Effector memory CD4-positive, alpha-beta T cell (primary cell): Measurements from ENCODE around the gene ST6GALNAC1.

Experiments used
- DNase-seq, 3 donors: peaks; one replicate each; pipeline ENCODE4 v3.0.0-alpha.2; 2020
- H3K27ac ChIP-seq: 2 replicates; pipeline ENCODE4 v1.7.0; 2013; ENCODE audit warnings: mild to moderate bottlenecking, low read length, moderate library complexity; ENCODE audit not compliant: insufficient read depth, poor library complexity, severe bottlenecking
- H3K27me3 ChIP-seq: replicated peaks from 2 replicates; pipeline ENCODE4 v1.7.0; 2013; ENCODE audit warnings: mild to moderate bottlenecking, low read length; ENCODE audit not compliant: insufficient read depth, control insufficient read depth, poor library complexity, severe bottlenecking
- H3K36me3 ChIP-seq: 2 replicates; pipeline ENCODE4 v1.7.0; 2013; ENCODE audit warnings: mild to moderate bottlenecking, low read length, moderate library complexity; ENCODE audit not compliant: control insufficient read depth, insufficient read depth
- H3K4me1 ChIP-seq: 2 replicates; pipeline ENCODE4 v1.7.0; 2013; ENCODE audit warnings: low read length, mild to moderate bottlenecking; ENCODE audit not compliant: control insufficient read depth, insufficient read depth, poor library complexity, severe bottlenecking
- H3K4me3 ChIP-seq: 2 replicates; pipeline ENCODE4 v1.7.0; 2013; ENCODE audit warnings: low read length, low read depth, mild to moderate bottlenecking; ENCODE audit not compliant: insufficient read depth, poor library complexity, severe bottlenecking
- H3K9me3 ChIP-seq: 2 replicates; pipeline ENCODE4 v1.7.0; 2013; ENCODE audit warnings: mild to moderate bottlenecking, low read length, moderate library complexity; ENCODE audit not compliant: control insufficient read depth

The ST6GALNAC1 gene

DNA sequence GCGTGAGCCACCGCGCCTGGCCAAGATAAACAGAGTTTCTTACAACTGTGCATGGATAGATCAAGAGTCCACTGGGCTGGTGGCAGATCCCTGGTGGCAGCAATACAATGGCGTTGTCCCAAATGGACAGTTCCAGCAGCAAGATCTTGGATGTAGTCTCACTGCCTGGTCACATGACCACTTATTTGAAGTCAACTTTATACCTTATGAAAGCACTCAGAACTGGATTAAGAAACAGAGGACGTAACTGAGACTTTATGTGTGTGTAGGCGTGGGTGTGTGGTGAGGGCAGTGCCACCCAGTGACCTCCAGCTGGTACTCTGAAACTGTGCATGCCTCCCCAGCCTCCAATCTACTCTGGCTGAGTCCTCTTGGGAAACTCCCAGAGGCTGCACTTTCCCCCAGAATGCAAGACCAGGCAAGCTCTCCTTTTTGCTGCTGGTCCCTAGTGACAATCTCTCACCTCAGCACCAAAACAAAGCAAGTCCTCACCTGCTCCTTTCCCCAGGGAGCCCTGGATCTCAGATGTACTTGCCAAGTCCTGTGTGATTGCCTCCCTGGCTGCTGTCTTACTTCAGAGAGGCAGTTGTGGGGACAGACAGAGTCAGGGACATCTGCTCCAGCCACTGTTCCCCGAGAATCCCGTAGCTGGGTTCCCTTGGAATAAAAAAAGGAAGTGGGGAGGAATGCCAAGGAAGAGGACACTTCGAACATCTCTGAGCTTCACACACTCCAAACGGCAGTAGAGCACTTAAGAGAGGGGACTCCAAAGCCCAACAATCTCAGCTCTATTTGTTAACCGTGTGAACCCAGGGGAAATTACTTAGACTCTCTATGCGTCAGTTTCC, 46.2 kb downstream of the ST6GALNAC1 start:
- no peak for DNase-seq
- H3K27ac ChIP-seq: no peak overlapping the region

DNA sequence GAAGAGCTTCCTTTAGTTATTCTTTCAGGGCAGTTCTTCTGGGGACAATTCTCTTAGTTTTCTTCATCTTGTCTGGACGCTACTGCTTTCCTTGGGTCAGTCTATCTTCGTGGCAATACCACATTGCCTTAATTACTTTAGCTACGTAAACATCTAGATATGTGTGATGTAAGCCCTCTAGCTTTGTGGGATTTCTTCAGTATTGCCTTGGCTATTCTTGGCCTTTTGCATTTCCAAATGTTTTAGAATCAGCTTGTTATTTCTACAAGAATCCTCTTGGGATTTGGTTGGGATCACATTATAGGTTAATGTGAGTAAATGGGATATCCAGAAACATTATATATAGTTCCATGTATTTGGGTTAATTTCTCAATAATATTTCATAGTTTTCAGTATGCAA, 48.9 kb downstream of the ST6GALNAC1 start:
- H3K9me3 ChIP-seq: no peaks in the 10 kb centered on the region
- no peak for DNase-seq

More for the DNA sequence above, 46.2 kb downstream of the ST6GALNAC1 start:
- Histone ChIP-seq H3K36me3 (no peaks in the 10 kb centered on the region), H3K9me3 (no peaks in the 10 kb centered on the region), H3K4me1 (peaks cover 7% of the 10 kb centered on the region), H3K4me3 (no peak overlapping the region), H3K27me3 (no peaks in the 10 kb centered on the region)

DNA sequence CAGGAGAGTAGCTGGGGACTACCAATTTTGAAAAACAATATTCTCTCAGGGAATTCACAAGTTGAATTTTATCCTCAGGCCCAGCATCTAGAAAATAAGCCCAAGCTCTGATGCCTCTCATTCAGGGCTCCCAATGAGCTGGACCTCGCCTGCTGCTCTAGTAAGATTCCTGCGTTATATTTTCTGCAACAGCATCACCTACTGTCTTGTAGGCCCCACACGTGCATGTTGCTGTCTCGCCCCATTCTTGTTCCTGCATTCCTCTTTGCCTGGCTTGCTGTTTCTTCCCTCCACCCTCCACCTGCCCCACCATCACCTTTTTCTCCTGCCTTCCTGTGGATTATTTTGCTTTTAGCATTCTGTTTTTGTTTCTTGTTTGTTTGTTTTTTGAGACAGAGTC, 49.6 kb downstream of the ST6GALNAC1 start:
- Histone ChIP-seq H3K27me3 (no peaks in the 10 kb centered on the region), H3K9me3 (no peaks in the 10 kb centered on the region), H3K36me3 (no peaks in the 10 kb centered on the region), H3K27ac (no peak overlapping the region), H3K4me1 (no peaks in the 10 kb centered on the region), H3K4me3 (no peak overlapping the region)
- no peak for DNase-seq

More for the DNA sequence above, 48.9 kb downstream of the ST6GALNAC1 start:
- H3K27ac ChIP-seq: no peak overlapping the region
- no peaks in the 10 kb centered on the region for H3K27me3 ChIP-seq
- H3K4me3 ChIP-seq: no peak overlapping the region
- H3K36me3 ChIP-seq: no peaks in the 10 kb centered on the region
- no peaks in the 10 kb centered on the region for H3K4me1 ChIP-seq

DNA sequence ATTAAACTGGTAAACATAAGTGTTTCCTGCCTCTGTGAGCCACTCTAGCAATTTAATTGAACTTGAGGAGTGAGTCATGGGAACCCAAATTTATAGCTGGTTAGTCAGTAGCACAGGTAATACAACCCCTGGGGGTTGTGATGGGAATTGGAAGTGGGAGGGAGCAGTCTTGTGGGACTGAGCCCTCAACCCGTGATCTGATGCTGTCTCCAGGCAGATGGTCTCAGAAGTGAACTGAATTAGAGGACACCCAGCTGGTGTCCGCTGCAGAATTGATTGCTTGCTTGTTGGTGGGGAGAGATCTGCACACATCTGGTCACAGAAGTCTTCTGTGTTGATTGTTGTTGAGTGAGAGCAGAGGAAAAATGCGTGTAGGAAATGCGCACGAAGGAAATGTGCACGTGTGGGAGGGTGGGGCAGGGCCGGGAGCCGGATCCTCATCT, 50.2 kb downstream of the ST6GALNAC1 start:
- H3K36me3 ChIP-seq: no peaks in the 10 kb centered on the region

DNA sequence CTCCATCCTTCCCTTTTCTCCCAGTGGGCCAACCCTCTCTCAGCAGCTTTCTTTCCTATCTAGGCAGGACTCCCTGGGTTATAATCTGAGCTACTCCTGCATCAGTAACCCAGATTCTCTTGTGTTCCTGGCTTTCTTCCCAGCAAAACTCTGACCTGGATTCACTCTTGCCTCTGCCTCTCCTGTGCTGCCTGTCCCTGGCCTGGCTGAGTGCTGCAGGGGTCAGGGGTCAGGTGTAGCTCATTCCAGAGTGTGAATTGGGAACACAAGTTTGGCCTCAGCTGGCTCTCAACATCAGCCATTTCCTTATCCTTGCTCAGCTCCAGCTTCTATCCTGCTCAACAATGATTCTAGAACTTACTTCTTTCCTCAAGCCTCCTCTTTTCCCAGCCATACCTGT, 55.4 kb downstream of the ST6GALNAC1 start:
- Histone ChIP-seq H3K27me3 (peaks cover 19% of the 10 kb centered on the region), H3K4me3 (no peak overlapping the region), H3K36me3 (no peaks in the 10 kb centered on the region), H3K27ac (no peak overlapping the region), H3K9me3 (no peaks in the 10 kb centered on the region), H3K4me1 (peaks cover 19% of the 10 kb centered on the region)
- no peak for DNase-seq

More for the DNA sequence above, 50.2 kb downstream of the ST6GALNAC1 start:
- no peak for DNase-seq
- no peaks in the 10 kb centered on the region for H3K9me3 ChIP-seq
- no peak overlapping the region for H3K27ac ChIP-seq
- H3K4me3 ChIP-seq: no peak overlapping the region
- H3K27me3 ChIP-seq: no peaks in the 10 kb centered on the region
- no peaks in the 10 kb centered on the region for H3K4me1 ChIP-seq

DNA sequence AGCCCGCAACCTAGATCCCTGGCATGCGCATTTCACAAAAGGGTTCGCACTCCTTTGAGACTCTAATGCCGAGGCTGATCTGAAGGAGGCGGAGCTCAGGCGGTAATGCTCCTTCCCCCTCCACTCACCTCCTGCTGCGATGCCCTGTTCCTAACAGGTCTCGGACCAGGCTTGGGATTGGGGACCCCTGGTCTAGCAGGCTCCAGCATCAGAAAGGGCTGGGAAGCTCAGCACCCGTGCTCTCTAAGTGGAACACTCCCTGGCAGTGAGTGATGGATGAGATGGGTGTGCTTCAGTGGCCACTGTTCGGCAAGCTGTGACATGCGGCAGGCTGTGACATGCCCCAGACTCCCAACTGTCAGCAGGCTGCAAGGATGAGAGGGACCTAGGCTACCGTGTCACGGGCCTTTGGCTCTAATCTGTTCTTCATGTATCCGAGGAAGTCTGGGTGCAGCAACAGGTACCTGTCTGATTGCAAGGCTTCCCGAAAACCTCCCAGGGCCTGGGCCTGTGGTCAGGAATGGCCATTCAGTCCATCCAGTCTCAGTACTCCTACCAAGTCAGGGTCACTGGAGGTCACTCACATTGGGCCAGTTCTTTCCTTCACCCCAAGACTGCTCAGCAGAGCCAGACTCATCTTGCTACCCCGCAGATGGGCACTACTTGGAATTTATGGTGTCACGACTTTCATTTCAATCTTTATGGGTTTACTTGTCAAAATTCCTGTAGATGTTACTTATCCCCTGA, 56.6 kb downstream of the ST6GALNAC1 start:
- Histone ChIP-seq H3K27me3 (peaks cover 19% of the 10 kb centered on the region), H3K4me1 (peaks cover 19% of the 10 kb centered on the region), H3K4me3 (no peak overlapping the region), H3K36me3 (no peaks in the 10 kb centered on the region), H3K9me3 (no peaks in the 10 kb centered on the region), H3K27ac (no peak overlapping the region)
- no peak for DNase-seq

DNA sequence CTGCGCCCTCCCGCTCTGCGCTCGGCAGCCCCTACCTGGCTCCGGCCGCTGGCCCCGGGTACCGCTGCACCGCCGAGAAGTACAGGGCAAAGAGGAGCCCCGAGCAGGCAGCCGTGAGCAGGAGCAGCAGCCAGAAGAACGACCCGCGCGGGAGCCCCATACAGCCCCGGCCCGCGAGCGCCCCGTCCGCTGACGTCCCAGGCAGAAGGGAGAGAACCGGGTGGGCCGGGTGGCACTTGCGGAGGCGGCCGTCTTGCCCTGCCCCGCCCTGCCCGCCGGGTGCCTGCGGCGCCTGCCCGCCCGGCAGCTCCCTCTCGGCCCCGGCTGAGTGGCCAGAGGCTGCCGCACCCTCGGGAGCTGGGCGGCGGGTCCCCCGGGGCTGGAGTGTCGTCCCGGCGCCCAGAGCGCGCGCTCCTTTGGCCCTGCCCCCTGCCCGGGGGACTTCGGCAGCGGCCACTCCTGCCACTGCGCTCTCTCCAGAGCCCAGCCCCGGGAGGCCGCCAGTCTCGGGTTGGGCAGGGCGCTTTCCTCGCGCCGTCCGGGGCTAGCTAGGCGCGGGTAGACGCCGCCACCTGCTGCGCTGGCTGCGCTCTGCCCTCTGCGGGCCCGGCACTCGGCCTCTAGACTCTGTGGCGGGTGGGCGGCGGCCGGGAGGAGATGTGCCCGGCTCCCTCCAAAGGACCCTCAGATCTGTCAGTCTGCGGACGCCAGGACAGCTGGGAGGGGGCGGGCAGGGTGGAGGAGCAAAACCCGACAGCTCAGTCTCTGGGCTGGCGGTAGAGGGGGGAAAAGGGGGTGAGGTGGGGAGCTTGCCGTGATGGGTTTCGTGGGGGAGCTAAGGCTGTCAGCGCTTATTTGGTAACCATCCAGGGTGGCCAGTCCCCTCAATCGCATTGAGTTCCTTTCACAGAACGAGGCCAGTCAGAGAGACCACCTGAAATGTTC, 57.6 kb downstream of the ST6GALNAC1 start, which contains the start of gene ST6GALNAC2:
TSS of gene ST6GALNAC2 (minus strand) at position 212 of the 945 bp plus-strand sequence. CDS start at position 160, 52 bp downstream.
- Histone ChIP-seq H3K27ac (no peak within 1 kb of the TSS), H3K4me3 (peak within 1 kb of the TSS; percentile 72), H3K4me1 (peaks cover 19% of the 10 kb centered on the region), H3K9me3 (no peaks in the 10 kb centered on the region), H3K27me3 (peaks cover 19% of the 10 kb centered on the region), H3K36me3 (no peaks in the 10 kb centered on the region)
- DNase-seq: peak; percentile 25 to 32 (median 30)

DNA sequence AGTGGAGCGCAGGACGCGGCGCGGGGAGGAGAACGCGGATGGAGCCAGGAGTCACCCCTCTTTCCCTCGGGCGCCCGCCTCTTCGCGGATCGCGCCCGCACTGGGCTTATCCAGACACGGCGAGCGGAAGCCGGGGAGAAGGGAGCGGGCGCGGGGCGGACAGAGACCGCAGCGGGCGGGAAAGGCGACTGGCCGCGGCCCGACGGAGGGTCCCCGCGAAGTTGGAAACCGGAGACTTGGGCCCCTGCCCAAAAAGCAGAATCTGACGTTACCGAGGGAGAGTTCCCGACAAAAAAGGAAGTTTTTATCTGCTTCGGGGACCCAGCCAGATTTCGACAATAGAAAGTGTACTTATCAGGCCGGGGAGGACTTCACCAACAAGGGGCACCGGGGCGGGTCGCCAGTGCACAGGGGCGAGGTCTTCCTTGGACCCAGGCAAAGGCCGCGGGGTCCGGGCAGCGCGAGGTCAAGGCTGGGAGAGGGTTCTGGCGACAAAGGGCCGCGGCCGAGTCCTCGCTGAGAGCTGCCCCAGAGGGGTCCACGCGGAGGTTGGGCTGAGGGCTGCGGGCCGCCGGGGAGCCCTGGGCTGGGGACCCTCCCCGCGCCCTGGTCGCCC, 58.4 kb downstream of the ST6GALNAC1 start:
- H3K36me3 ChIP-seq: no peaks in the 10 kb centered on the region
- peak overlapping the region; percentile 72 for H3K4me3 ChIP-seq
- H3K27ac ChIP-seq: no peak overlapping the region
- peaks cover 19% of the 10 kb centered on the region for H3K27me3 ChIP-seq
- DNase-seq: no peak
- peaks cover 19% of the 10 kb centered on the region for H3K4me1 ChIP-seq
- H3K9me3 ChIP-seq: no peaks in the 10 kb centered on the region

DNA sequence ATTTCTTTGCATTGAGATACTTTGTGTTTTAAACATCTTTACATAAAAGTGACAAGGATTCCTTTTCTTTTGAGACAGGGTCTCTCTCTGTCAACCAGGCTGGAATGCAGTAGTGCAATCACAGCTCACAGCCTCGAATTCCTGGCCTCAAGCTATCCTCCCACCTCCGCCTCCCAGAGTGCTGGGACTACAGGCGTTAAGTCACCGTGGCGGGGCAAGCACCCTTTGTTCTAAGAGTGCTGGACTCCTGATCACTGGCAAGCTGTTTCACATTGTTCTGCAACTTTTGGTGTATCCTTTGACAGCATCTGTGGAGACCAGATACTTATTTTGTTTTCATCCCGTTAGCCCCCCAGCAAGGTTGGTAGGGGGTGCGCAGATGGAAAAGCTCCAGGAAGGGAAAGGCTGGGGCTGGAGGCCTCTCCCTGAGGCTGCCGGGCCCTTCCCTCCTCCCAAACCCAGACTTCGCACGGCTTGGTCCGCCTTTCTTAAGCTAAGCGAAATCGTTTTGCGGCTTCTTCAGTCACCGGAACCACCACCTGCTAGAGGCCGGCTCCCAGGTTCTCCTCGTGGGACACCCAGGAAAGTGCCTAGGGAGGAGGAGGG, 59.0 kb downstream of the ST6GALNAC1 start:
- Histone ChIP-seq H3K27ac (no peak overlapping the region), H3K36me3 (no peaks in the 10 kb centered on the region), H3K4me3 (peak overlapping the region; percentile 72), H3K9me3 (no peaks in the 10 kb centered on the region), H3K27me3 (peaks cover 19% of the 10 kb centered on the region), H3K4me1 (peaks cover 19% of the 10 kb centered on the region)
- no peak for DNase-seq
